Measurements from ENCODE around the gene RAMACL.

Gene RAMACL

DNA sequence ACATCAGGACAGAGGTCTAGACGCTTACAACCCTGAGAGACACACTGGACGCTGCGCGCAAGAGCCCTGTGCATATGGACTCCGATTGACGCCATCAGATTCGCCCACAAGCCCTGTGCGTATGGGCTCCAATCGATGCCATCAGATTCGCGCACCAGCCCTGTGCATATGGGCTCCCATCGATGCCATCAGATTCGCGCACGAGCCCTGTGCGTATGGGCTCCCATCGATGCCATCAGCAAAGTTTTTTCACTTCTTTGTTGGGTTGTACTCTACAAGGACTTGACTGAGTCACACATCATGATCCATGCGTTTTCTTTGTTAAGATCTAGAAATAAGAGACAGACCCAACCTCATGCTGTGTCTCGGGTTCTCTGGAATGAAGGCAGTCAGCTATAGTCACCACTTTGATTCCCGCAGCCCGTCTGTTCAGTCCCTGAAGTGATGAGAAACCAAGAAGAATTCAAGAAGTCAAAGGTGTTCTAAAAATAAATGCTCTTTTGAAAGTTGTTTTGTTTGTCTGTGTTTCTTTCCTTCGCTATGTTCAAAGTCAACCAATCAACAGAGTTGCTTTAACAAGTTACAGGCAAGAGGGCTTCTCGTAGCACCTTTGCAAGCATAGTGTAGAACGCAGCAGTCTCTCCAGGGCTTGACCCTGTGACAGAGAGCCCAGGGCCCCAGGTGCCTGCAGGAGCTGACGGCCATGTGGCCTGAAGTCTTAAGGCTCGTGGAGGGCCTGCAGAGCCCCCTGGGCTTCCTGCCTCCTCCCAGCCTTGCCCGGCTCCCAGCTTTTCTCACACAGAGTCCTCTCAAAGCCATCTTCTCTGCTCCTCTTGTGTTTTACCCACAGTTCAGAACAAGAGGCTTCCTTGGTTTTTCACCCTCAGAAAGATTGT lies 32.6 kb upstream of the RAMACL start:
- DNase-seq (ENCODE audit: low read depth in 1 of 2, low spot score in 1 of 2), result no peak

DNA sequence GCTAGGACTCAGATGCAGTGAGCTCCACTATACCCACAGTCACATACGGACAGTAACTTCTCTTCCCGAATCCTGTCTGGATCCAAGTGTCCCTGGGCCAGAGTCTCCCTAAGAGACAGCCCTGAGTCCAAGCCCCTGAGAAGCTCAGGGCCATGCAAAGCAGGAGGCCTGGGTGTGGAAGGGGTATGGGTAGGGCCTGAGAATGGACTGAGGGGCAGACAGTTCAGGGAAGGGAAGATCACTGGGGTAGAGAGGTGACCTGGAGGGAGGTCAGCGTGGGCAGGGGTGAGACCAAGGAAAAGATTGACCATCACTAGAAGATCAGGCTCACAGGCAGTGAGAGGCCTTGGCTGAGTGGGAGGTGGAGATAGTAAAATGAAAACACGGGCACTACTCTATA lies 31.8 kb upstream of the RAMACL start:
- no peak for DNase-seq (ENCODE audit: low read depth in 1 of 2, low spot score in 1 of 2)

DNA sequence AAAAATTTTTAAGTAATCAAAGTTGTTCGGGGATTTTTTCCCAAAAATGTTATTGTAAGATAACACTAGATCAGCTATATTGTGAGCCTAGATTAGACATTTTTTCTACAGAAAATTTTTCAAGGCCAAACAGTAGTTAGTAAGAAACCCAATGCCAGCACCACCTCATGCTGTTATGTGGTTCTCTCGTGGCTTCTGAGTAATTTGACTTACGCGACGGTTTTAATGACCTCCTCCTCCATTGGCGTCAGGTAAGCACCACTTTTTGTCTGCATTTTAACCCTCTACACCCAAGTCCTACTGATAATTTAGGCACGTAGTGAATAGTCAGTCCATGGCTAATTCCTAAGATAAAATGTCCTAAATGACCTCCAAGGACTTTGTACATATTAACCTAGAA lies 30.9 kb upstream of the RAMACL start:
- DNase-seq (ENCODE audit: low read depth in 1 of 2, low spot score in 1 of 2), result no peak

DNA sequence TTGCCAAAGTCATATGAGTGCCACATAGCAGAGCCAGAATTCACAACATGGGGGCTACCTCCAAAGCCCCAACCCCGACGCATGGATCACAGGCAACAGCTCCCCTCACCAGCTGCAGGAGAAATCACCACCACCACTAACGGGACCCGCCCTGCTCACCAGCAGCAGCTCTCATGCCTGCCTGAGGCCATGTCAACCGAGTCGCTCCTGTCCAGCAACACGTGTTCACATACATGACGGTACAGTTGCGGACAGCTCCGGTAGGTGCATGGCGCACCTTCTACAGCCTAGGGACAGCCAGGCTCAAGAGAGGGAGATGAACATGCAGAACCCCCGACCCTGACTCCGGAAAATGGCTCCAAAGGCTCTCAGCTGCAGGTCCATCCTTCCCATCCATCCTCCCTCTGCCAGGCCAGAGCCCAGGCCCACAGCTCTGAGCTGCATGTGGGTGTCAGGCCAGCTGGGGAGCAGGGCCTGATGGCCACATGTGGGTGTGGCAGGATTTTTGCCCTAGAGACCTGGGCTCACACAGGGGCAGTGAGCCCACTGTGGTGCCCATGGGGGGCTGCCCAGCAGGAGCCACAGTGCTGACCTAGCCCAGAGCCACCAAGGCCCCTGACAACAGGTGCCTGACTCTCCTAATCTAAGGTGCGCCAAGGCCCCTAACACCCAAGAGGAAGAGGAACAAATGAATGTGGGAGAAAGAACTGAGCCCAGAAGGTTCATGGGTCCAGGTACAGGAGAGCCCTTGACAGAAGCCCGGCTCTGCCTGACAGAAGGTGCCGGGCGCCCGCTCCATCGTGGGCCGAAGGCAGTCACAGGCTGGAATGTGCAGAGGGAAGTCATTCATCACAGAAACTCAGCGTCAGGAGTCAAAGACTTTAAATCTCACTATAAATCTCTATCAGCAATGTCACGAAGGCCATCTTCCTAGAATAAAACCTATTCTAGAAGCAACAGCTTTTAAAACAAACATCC lies 30.1 kb upstream of the RAMACL start:
- no peak for DNase-seq (ENCODE audit: low read depth in 1 of 2, low spot score in 1 of 2)

DNA sequence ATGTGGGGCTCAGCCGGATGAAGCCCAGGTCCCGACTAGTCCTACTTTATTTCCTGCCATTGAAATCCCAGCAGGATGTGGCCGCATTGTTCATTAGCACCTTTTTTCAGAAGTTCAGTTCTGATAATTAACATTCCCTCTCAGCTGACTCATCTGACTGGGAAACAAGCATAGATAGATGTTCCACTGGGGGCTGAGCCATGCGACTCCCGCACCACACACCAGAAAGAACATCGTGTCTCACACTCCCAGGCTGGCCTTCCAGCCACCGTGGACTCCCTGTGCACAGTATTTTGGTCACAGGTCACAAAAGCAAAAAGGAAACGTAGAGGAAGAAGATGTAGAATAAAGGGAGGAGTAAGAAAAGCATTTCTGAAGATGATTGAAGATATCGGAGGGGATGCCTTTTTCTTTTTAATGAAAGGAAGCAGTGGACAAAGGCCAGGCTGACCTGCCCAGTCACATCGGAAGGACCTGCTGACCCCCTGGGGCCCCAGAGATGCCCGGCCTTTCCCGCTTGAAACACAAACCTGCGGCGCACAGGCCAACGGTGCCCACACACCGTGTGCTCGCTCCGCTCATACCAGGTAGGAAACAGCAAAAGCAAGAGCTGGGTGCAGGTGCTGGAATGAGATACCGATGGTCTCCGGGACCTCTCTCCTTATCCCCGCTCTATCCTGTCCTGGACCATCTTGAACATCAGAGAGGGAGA lies 28.7 kb upstream of the RAMACL start:
- no peak for DNase-seq (ENCODE audit: low read depth in 1 of 2, low spot score in 1 of 2)

DNA sequence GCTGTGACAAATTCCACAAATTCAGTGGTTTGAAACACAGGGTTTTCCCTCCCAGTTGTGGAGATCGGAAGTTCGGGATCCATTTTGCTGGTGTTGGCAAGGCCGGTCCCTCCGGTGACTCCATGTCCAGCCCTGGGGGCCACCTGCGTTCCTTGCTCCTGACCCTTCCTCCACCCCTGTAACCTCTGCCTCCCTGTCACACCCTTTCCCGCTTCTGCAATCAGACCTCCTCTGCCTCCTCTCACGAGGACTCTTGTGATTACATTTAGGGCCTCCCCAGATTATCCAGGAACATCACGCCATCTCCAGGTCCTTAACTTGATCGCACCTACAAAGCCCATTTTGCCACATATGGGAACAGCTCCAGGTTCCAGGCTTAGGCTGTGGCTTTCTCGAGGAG lies 28.1 kb upstream of the RAMACL start:
- no peak for DNase-seq (ENCODE audit: low read depth in 1 of 2, low spot score in 1 of 2)

DNA sequence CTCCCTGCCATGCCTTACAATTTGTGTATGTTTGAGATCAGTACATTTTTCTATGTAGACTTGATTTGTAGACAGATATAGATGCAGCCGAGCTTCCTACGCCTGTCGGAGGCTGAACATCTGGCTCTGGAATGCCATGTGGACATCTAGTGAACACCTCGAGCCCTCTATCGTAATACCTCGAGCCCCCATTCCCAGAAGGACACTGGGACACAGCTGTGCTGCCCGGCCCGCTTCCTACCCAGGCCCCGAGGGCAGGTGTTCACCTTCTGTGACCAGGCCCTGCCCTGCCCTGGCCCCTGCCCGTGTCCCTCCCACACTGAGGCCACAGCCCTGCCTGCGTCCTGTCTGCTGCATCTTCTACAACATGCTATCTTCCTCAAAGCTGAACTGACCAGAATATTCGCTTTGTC lies 27.7 kb upstream of the RAMACL start:
- no peak for DNase-seq (ENCODE audit: low read depth in 1 of 2, low spot score in 1 of 2)

DNA sequence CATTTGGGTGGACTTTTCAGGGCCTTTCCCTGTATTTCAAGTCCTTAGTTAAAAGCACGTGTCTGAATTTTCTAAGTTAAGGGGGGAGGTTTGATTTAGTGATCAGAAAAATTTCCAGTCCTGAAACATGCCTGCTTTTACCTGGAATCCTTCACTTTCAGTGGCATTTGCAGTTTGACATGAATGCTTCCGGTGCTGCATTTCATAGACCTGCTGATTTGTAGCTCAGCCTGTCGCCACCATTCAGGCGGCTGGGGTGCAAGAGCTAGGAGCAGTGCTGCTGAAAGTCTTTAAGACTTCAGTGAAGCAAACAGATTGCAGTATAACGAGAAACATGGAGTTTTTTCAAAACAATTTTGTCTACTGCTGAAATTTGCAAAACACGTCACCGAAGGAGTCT lies 26.5 kb upstream of the RAMACL start:
- DNase-seq (ENCODE audit: low read depth in 1 of 2, low spot score in 1 of 2), result no peak

DNA sequence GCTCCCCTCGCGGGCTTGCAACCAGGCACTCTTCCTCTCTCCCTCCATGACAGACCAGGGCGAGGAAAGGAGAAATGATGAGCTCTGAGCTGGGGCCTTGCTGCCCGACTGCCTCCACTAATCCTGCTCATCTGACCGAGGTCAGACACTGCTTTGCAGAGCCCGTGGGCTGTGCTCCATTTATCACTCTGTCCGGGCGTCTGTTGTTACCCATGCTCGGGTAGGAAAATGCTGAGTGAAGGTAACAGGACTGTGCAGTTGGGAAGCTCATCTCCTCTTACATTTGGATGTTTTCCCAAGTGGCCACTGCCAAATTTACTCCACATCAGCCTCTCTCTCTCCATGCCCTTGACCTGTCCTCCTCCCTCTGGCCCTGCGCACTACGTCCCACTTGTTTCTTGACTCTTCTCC lies 26.0 kb upstream of the RAMACL start:
- DNase-seq (ENCODE audit: low read depth in 1 of 2, low spot score in 1 of 2), result no peak

DNA sequence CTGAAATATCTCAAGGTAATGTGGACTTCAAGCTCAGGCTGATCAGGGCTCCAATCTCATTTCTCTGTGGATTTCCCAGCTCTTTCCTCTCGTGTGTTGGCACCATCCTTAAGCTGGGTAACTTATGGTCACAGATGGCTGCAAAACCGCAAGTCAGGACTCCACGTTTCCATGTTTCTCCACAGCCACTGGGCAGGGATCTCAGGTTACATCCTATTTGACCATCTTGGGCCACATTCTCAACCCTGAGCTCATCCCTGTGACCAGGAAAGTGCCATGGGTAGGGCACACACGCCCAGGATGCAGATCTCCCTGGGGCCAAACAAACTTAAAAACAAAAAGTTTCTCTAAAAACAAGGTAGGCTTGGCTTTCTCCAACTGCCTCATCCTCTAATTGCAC lies 25.2 kb upstream of the RAMACL start:
- DNase-seq (ENCODE audit: low read depth in 1 of 2, low spot score in 1 of 2), result no peak

DNA sequence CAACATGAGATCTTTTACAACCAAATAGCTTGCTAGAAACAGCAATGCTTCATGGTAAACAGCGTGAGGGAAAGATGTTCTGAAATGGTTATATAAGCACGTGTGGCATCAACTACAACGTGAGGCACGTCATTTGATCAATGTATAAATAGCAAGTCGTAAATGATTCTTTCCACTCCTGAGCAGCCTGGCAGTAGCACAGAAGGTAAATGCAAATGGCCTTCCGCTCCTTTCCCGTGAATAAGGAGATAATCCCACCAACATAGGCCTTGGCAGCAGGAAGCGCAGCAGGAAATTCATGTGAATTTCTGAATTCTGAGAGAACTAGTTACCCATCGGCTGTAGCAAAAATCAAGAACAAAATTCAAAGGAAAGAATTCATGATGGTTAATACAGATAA lies 23.6 kb upstream of the RAMACL start:
- DNase-seq (ENCODE audit: low read depth in 1 of 2, low spot score in 1 of 2), result no peak

DNA sequence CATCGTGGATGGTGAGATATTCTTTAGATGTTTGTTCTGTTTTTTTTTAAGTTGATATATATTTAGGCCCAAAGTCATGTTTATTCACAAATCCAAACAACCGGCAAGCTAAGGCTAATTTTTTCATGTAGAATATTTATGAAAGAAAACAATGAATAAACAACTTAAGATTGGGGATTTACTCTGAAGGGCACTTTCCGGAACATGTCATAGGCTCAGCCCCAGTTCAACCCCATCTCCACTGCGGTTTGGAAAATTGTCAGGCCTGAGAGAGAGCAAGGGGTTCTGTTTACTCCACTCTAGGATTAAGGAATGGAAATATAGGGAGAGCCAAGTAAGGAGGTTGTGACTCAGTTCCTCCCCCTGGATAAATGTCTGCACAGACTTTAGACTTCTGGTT lies 22.3 kb upstream of the RAMACL start:
- DNase-seq (ENCODE audit: low read depth in 1 of 2, low spot score in 1 of 2), result no peak

DNA sequence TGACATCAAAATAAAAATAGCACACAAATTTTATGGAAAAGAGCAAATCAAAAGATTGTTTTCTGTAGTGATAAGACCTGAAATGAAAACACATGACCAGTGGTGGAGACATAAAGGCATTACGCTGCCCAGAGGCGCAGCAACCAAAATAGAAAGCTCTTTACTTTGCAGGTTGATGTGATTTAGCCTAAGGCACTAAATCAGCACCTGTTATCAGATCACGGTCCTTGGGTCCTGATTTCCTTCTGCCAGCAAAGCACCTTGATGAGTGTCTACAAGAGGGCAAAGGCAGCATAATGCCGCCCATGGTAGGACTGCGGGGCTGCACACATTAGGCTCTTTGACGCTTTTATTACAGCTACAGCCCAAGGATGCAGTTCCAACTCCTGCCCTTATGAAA lies 19.3 kb upstream of the RAMACL start:
- no peak for DNase-seq (ENCODE audit: low read depth in 1 of 2, low spot score in 1 of 2)

DNA sequence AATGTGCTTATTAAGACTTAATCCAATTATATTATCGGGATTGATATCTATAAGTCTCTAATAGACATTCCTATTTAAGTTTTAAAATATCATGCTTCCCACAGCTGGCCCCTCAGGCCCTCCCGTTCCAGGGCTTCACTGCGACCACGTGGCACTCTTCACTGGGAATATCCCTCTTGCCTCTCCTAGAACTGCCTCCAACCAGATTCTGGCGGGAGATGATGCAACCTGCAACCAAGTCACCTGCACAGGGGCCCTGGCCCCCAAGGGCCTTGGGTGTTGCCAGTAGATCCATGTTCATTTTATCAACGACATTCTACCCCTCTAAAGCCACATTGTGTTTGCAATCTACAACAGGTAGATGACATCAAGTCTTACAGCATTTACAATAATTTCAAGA lies 18.4 kb upstream of the RAMACL start:
- DNase-seq (ENCODE audit: low read depth in 1 of 2, low spot score in 1 of 2), result no peak

DNA sequence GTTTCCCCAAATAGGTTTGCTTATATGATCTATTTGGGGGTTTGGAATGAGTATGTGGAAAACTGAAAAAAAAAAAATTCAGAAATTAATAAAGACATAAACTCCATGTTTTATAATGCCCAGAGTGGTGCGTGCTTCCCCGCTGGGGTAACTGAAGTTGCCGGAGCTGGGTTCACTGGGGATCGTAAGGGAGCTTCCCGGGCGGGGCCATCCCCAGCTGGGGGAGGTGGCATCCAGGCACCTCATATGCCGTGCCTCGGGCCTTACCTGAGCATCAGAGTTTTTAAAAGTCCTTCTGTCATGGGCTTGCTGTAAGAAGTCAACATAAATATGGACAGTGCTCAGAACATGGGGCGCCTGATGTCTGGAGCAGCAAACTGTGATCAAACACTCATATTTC lies 17.9 kb upstream of the RAMACL start:
- DNase-seq (ENCODE audit: low read depth in 1 of 2, low spot score in 1 of 2), result no peak

DNA sequence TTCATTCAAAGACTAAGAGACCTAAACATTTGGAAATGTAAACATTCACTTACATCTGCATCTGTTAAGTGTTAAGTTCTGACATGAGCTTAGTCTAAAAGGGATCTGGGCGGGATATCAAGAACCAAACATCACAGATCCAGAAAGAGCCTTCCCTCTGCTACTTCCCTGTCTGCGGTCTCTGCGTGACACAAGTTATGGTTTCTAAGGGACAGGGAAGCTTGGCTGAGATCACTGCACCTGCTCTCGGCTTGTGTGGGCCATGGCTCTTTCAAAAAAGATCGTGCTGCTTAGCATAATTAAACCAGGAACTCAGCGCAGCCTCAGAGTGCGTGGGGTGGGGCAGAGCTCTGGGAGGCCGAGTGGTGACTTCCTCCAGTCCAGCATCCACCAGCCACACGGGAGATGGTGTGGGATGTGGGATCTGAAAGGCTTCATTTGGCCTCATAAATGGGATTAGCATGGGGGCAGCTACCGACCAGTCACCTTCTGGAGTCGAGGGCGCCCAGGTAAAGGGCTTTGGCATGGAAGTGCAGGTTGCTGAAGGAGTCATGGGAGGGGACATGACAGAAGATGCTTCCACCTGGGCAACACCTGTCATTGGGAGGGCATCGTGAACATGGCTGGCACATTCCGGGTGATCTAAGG lies 16.7 kb upstream of the RAMACL start:
- no peak for DNase-seq (ENCODE audit: low read depth in 1 of 2, low spot score in 1 of 2)

DNA sequence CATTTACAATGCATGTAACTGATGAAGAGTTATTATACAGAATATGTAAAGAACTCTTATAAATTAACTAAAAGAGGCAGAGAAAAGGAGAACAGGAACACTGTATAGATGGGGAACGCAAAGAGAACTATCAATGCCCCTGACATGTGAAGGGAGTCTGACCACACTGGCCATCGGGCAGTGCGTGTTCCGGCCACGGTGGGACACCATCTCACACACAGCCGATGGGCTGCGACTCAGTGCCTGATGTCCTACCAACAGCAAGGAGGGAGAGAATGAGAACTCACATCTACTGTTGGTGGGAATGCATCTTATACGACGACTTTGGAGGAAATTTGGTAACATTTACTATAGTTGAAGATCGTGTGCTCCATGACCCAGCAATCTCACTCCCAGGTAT lies 15.5 kb upstream of the RAMACL start:
- no peak for DNase-seq (ENCODE audit: low read depth in 1 of 2, low spot score in 1 of 2)

DNA sequence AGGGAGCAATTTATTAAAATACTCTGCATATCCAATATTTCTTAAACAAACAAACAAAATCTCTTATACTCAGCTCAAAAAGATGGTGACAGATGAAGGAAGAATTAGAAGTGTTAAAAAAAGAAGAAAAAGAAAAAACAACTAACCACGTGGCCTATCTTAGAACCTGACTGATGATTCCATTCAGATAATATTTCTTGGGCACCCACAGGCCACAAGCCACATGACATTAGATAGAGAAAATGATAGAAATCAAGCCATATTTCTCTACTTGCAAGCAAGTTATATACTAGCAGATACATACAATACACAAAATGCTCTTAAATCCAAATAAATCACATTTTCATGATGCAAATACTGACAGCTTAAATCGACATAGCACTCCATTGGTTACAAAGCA lies 14.5 kb upstream of the RAMACL start:
- DNase-seq (ENCODE audit: low read depth in 1 of 2, low spot score in 1 of 2), result no peak

DNA sequence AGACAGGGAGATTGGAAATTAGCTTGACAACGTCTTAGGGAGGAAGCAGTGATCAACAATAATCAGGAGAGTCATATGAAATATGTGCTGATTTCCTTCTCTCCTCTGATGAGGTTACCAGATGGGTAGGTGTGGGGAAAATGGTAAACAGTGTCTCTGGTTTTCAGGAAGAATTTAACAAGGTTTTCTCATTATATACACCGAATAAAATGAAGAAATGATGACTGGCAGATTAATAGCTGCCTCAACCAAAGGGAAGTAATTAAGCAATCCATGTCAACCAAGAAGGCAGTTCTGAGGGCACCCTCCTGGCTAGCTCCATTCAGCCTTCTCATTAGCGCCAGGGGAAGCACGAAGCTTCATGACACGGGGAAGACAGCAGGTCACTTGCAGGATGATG lies 12.7 kb upstream of the RAMACL start:
- no peak for DNase-seq (ENCODE audit: low read depth in 1 of 2, low spot score in 1 of 2)

DNA sequence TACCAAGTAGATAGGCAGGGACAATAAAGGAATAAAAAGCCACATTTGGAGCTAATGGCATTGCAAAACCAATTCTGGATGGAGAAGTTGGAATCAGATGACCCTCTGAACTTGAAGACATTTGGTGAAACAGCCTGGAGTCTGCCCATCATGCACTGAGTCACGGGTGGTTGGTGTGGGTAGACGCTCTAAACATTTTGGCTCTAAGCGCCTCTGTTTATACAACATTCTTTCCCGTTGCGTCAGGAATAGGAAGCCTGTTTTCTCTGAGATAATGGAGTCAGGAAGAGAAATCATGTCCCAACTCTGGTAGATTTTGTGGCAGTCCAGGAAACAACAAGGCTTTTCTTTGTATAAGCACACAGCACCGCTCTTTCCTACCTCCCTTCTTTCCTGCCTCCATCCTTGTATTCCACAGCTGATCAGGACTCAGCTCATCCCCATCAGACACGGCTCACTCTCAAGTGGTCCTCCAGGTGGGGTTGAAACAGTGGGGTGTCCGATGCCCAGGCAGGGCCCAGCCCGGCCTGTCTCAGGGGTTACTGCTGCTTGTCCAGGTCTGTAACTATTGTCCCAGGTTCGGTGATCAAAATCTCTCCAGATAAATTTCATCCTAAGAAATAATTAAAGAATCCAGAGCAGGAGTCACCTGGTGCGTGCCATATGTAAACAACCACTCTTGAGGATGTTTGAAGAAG lies 12.1 kb upstream of the RAMACL start:
- no peak for DNase-seq (ENCODE audit: low read depth in 1 of 2, low spot score in 1 of 2)

All from activated CD4-positive, alpha-beta T cell treated with anti-CD3 and anti-CD28 coated beads, Interleukin-2, amount 50 U/mL, for 24 hours (primary cell).